GM12873 (cell line): ENCODE measurements around the gene CACNA2D3.

Experiments
- TF ChIP-seq, protein P1 (sequence below): IDR thresholded peaks from 2 replicates; pipeline ENCODE4 v1.5.1; 2012; ENCODE audit warnings: low read depth, mild to moderate bottlenecking, moderate library complexity, low read length, control low read depth; ENCODE audit not compliant: insufficient read depth; ENCODE audit errors: missing control alignments

Gene CACNA2D3

DNA sequence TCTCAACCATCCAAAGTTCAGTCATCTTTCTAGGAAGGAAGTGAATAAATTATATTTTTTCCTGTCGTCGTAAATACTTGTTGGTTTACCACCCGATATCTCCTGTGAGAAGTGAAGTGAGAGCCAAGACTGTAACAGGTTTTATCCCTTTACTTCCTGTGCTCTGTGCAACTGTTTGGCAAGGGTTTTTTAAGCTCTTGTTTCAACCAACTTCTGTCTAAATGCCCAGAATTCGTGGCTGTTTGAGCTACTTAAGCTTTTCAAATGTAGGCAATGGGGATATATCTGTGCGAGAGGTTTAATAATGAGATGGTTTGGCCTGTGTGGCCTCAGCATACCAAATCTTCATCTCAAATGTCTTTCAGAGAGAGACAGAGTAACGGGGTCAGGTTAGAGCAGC, 670.8 kb downstream of the CACNA2D3 start:
- TF ChIP-seq, protein P1, sequence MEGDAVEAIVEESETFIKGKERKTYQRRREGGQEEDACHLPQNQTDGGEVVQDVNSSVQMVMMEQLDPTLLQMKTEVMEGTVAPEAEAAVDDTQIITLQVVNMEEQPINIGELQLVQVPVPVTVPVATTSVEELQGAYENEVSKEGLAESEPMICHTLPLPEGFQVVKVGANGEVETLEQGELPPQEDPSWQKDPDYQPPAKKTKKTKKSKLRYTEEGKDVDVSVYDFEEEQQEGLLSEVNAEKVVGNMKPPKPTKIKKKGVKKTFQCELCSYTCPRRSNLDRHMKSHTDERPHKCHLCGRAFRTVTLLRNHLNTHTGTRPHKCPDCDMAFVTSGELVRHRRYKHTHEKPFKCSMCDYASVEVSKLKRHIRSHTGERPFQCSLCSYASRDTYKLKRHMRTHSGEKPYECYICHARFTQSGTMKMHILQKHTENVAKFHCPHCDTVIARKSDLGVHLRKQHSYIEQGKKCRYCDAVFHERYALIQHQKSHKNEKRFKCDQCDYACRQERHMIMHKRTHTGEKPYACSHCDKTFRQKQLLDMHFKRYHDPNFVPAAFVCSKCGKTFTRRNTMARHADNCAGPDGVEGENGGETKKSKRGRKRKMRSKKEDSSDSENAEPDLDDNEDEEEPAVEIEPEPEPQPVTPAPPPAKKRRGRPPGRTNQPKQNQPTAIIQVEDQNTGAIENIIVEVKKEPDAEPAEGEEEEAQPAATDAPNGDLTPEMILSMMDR = no peak

DNA sequence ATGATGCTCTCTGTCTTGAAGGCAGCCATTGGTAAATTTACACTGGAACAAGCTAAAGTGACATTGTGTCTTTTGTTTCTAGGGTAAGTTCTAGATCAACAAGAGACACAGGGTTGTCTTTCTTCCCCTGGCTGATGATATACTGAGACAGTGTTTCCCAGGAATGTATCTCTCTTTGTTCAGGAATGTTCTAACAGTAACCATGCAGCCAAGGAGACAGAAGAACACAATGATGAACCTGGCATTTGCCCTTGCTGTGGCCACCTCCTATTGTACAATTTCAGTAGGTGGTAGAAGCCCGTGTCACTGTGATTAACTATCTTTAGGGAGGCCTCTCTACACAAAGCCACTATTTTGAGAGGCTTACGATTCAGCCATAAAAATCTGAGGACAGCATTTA, 674.8 kb downstream of the CACNA2D3 start:
- TF ChIP-seq, protein P1 = no peak

DNA sequence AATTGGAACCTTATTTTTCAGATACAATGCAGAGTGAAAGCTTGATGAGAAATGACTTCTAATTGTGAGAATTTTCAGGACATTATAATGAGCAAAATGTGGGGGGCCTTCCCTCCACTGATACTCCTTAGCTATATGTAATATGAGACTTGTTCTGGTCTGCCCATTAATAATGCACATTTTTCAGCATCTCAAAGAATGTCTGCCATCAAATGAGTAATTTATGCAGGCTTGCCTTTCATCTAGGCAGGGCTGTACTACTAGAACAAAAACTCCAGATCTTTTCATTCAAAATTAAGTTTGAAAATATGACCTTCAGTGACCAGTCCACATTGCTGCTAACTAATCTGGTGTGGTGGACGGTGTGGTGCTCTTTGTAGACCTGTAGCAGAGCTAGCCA, 678.1 kb downstream of the CACNA2D3 start:
- TF ChIP-seq, protein P1 = no peak

DNA sequence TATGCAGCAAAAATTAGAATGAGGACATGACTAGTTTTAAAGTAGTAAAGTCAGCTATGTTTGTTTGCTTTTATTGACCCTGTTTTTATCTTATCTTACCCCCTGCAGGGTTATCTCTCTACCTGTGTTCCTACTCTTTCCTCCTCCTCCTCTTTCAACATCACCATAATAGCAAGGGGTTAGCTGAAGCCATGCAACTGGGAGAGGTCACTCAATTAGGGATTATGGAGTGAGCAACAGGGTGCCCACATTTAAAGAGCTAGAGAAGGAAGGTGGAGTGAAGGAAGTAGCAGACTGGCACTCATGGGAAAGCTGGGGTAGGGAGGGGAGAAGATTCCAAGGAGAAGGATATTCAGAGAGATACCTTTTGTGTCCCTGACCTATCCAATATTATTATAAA, 679.6 kb downstream of the CACNA2D3 start:
- TF ChIP-seq, protein P1 = no peak

DNA sequence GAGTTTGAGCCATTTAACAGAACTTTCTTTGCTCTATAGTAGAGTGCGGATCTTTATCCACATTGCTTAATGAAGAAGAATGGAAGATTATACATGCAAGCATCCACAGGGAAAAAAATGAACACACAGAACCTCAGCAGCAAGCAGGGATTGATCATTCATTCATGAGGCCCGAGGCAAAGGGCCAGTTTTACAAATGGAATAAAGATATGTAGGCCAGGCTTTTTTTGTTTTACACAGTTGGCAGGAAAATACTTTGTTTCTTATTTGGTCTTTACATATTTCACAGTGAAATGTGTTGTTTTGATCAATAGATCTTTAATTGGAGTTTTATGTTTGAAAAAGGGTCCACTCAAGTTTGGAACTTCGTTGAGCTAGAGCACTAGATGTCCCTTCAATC, 688.0 kb downstream of the CACNA2D3 start:
- TF ChIP-seq, protein P1 = no peak

DNA sequence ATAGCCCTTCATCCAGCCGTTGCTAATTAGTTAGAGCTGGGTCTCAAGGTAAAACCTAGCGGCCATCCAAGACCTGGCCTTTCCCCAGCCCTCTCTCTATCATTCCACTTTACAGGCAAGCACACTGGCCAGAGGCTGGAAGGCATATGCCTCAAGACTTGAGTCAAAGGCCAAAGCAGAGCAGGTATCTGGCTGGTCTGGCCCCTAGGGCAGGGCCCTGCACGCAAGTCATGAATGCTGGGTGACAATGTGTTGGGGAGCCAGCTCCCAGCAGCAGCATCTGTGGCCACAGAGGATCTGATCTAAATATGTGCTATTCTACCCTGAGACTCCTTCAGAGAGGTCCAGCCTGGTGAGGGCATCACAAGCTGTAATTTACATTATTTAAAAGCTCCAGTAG, 691.9 kb downstream of the CACNA2D3 start:
- TF ChIP-seq, protein P1 = no peak

DNA sequence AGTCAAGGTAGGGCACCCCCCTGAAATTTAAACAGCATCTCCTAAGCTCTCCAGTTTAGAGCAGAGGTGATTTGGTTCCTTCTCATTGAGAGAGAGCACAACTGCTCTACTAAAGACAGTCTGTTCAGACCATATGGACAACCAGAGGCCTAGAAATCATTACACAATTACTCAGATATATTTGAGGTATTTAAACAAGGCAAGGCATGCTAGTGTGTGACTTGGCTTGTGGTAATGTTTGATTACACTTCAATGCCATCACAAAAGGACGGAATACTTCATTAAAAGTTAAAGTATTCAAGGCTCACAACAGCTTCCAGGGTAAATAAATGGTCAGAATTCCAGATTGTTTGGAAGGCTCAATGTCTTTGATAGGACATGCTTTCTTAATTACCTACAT, 695.3 kb downstream of the CACNA2D3 start:
- TF ChIP-seq, protein P1 = no peak

DNA sequence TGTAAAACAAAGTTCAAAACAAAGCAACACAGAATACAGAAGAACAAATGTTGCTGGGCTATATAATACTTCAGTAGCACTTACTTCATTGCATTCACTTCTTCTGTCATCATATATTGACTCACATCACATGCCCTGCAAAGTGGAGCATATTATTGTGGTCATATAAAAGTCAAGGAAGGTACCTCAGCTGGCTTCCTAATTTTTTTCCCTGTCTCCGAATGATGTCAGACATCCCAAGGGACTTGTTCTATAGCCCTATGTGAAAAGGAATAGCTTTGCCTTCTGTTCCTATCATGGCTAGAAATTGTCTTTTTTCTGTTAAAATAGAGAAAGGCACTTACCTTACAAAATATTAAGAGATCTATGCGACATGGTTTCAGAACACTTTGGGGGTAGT, 696.1 kb downstream of the CACNA2D3 start:
- TF ChIP-seq, protein P1 = no peak
